Breast epithelium (tissue), 3 donors: ENCODE results near the gene FRY.

Experiments used
- CTCF ChIP-seq, 3 donors: fragments of 450-650 bp; IDR thresholded peaks; one replicate each; pipeline ENCODE4 v1.5.1; 2016 to 2017; ENCODE audit warnings: antibody characterized with exemption in 3 of 3, mild to moderate bottlenecking in 3 of 3, moderate library complexity in 3 of 3
- POLR2A ChIP-seq: fragments of 450-650 bp; IDR thresholded peaks from one replicate; pipeline ENCODE4 v1.6.1; 2016; ENCODE audit warnings: antibody characterized with exemption, mild to moderate bottlenecking, moderate library complexity
- POLR2AphosphoS5 ChIP-seq, 3 donors: sonication (generic); formaldehyde crosslinking; IDR thresholded peaks; one replicate each; pipeline ENCODE4 v1.6.1; 2017; ENCODE audit warnings: antibody characterized with exemption in 3 of 3

- TF ChIP-seq CTCF (IDR thresholded peaks at IDR 0.05) (no peak), POLR2AphosphoS5 (IDR thresholded peaks at IDR 0.05) (no peak), POLR2A (no peak)
Measured at GRCh38 chr13:32073180-32073864, 41.7 kb downstream of the FRY start.
